Stimulated activated naive B cell treated with anti-CD40 and anti-IgM and Interleukin-4, amounts not matched to agents 10 μg/mL and 1 μg/mL and 100 μg/mL, for 72 hours (primary cell): ENCODE data around the gene PPP2R1B.
"Not testable (repeated sequence)": the region's sequence is repeated elsewhere in the genome, so short reads cannot be mapped to it uniquely, and the experiment has no call there.

Source experiments
- ATAC-seq, 2 donors: fragments of 150-1000 bp; cut with Tn5 transposase; replicated peaks; 2 replicates each; pipeline ENCODE4 v1.10.0; 2021; ENCODE audit warnings: moderate library complexity in 1 of 2
- DNase-seq: peaks from one replicate; pipeline ENCODE4 v3.0.0; 2021
- H3K27ac Mint-ChIP-seq: one replicate; pipeline ENCODE4 v1.8.0; 2022; ENCODE audit warnings: mild to moderate bottlenecking, mixed read lengths
- H3K27me3 Mint-ChIP-seq, 2 donors: one replicate each; pipeline ENCODE4 v1.8.0; 2022; ENCODE audit warnings: mixed read lengths in 2 of 2
- H3K36me3 Mint-ChIP-seq, 2 donors: one replicate each; pipeline ENCODE4 v1.8.0; 2022; ENCODE audit warnings: mixed read lengths in 2 of 2, mild to moderate bottlenecking in 1 of 2
- H3K4me1 Mint-ChIP-seq, 2 donors: one replicate each; pipeline ENCODE4 v1.8.0; 2022; ENCODE audit warnings: mixed read lengths in 2 of 2, mild to moderate bottlenecking in 1 of 2
- H3K4me3 Mint-ChIP-seq, 2 donors: one replicate each; pipeline ENCODE4 v1.8.0; 2022; ENCODE audit warnings: mild to moderate bottlenecking in 2 of 2, mixed read lengths in 2 of 2, moderate library complexity in 1 of 2
- H3K9me3 Mint-ChIP-seq, 2 donors: one replicate each; pipeline ENCODE4 v1.8.0; 2022; ENCODE audit warnings: mixed read lengths in 2 of 2, mild to moderate bottlenecking in 1 of 2

PPP2R1B gene

GRCh38 chr11:111793863-111794262 lies 27.7 kb upstream of the PPP2R1B start:
- Mint-ChIP-seq H3K9me3 (peaks cover 7 to 10% of the 10 kb centered on the region in 2 donors), H3K4me1 (peaks cover 2 to 12% of the 10 kb centered on the region in 2 donors), H3K27ac (no peak overlapping the region), H3K36me3 (peaks cover 40 to 48% of the 10 kb centered on the region in 2 donors), H3K27me3 (no peaks in the 10 kb centered on the region), H3K4me3 (no peak overlapping the region)
- ATAC-seq (no peak), DNase-seq (no peak)

- no peak overlapping the region for H3K4me3 Mint-ChIP-seq
- H3K4me1 Mint-ChIP-seq: peaks cover 2 to 12% of the 10 kb centered on the region in 2 donors
- H3K9me3 Mint-ChIP-seq: peaks cover 6 to 10% of the 10 kb centered on the region in 2 donors
- peaks cover 33 to 46% of the 10 kb centered on the region in 2 donors for H3K36me3 Mint-ChIP-seq
- no peak for DNase-seq
- H3K27ac Mint-ChIP-seq: no peak overlapping the region
- H3K27me3 Mint-ChIP-seq: no peaks in the 10 kb centered on the region
- no peak for ATAC-seq
Measured at GRCh38 chr11:111792955-111793500, 26.8 kb upstream of the PPP2R1B start.

DNA sequence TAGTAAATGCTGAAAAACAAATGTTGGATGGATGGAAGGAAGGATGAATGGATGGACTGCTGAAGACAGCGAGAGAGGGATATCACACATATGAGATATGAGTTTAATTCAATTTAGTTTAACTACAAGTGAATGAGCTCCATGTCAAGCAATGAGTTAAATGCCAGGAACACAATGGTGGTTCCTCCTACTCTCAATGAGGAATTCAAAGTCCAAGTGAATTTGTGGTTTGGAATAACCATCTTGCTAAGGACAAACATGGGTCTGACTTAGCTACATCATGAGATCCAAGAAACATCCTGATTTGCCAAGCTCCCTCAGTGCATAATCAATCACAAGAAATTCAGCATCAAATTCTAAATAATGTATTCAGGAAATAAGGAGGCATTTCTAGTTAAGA lies 26.1 kb upstream of the PPP2R1B start:
- Mint-ChIP-seq H3K27me3 (no peaks in the 10 kb centered on the region), H3K36me3 (peaks cover 29 to 39% of the 10 kb centered on the region in 2 donors), H3K27ac (no peak overlapping the region), H3K4me3 (no peak overlapping the region), H3K9me3 (peaks cover 3 to 4% of the 10 kb centered on the region in 2 donors), H3K4me1 (peaks cover 2 to 11% of the 10 kb centered on the region in 2 donors)
- no peak for ATAC-seq
- no peak for DNase-seq

- ATAC-seq (no peak), DNase-seq (no peak)
- peaks cover 13 to 36% of the 10 kb centered on the region in 2 donors for H3K36me3 Mint-ChIP-seq
- H3K9me3 Mint-ChIP-seq: no peaks in the 10 kb centered on the region
- H3K27me3 Mint-ChIP-seq: no peaks in the 10 kb centered on the region
- no peak overlapping the region for H3K27ac Mint-ChIP-seq
- no peak overlapping the region for H3K4me3 Mint-ChIP-seq
- H3K4me1 Mint-ChIP-seq: no peaks in the 10 kb centered on the region
Measured at GRCh38 chr11:111788464-111788863, 22.3 kb upstream of the PPP2R1B start.

DNA sequence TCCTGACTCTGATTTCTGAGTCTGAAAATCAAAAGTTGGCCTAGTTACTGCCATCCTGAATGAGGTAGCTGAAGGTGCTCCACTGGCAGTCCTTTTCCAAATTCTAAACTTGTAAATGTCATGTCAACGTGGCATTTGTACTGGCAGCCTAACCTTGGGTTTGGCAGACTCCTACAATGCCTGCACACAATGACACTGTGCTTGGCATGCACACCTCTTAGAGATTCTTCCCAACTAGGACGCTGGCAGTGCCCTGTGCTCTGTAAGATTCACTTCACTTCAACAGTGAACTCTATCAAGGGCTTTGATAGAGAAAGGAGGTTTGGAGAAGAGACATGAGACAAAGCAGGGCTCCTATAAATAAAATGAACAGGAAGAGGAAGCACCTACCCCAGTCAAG lies 21.9 kb upstream of the PPP2R1B start:
- no peak for DNase-seq
- no peak for ATAC-seq
- Mint-ChIP-seq H3K4me3 (no peak overlapping the region), H3K27ac (no peak overlapping the region), H3K4me1 (no peaks in the 10 kb centered on the region), H3K36me3 (peaks cover 13 to 36% of the 10 kb centered on the region in 2 donors), H3K27me3 (no peaks in the 10 kb centered on the region), H3K9me3 (no peaks in the 10 kb centered on the region)

- H3K36me3 Mint-ChIP-seq: peaks cover 8 to 28% of the 10 kb centered on the region in 2 donors
- no peaks in the 10 kb centered on the region for H3K4me1 Mint-ChIP-seq
- H3K27me3 Mint-ChIP-seq: no peaks in the 10 kb centered on the region
- no peak overlapping the region for H3K27ac Mint-ChIP-seq
- DNase-seq (no peak), ATAC-seq (no peak)
- no peak overlapping the region for H3K4me3 Mint-ChIP-seq
- H3K9me3 Mint-ChIP-seq: no peaks in the 10 kb centered on the region
Measured at GRCh38 chr11:111785886-111786412, 19.8 kb upstream of the PPP2R1B start.

GRCh38 chr11:111785076-111785475 lies 18.9 kb upstream of the PPP2R1B start:
- no peak for ATAC-seq
- H3K27me3 Mint-ChIP-seq: no peaks in the 10 kb centered on the region
- H3K9me3 Mint-ChIP-seq: no peaks in the 10 kb centered on the region

DNA sequence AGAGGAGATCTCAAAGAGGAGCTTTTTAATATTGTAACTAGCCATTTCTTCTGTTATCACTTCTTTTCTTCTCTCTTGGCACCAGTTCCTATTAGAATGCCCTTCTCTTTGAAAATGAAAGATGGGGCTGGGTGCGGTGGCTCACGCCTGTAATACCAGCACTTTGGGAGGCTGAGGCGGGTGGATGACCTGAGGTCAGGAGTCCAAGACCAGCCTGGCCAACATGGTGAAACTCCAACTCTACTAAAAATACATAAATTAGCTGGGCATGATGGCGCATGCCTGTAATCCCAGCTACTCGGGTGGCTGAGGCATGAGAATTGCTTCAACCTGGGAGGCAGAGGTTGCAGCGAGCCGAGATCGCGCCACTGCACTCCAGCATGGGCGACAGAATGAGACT lies 18.1 kb upstream of the PPP2R1B start:
- not testable (repeated sequence) for H3K9me3 Mint-ChIP-seq

More at GRCh38 chr11:111785076-111785475, 18.9 kb upstream of the PPP2R1B start:
- no peak for DNase-seq
- no peak overlapping the region for H3K27ac Mint-ChIP-seq
- no peak overlapping the region for H3K4me3 Mint-ChIP-seq
- no peaks in the 10 kb centered on the region for H3K4me1 Mint-ChIP-seq
- peaks cover 5 to 25% of the 10 kb centered on the region in 2 donors for H3K36me3 Mint-ChIP-seq

DNA sequence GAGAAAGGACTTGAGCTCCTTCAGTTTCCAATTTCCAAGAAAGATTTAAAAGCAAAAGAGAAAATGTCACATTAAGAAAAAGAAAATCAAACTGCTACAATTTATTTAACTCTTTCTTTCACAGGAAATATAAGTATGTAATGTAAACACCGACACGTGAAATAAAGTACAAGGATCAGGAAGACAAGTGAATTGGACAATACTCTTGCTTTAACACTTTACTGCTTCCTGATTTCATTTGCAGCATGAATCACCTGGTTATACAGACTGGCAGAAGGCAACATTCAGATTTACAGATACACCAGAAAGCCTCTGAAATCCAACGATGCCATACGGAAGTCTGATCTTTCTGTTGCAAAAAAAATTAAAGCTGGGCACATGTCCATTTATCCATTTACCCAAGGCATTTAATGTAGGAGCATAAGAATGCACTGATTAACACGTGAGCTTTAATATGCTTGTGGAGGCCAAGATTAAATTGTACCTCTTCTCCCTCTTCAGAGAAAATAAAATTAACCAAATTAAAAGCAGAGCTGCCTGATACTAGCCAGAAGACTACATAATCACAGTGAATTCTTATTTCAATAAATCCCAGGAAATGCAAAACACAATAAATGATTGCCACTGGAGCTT lies 16.0 kb upstream of the PPP2R1B start:
- Mint-ChIP-seq H3K27ac (no peak overlapping the region), H3K27me3 (no peaks in the 10 kb centered on the region), H3K4me3 (no peak overlapping the region), H3K36me3 (peaks cover 5 to 18% of the 10 kb centered on the region in 2 donors), H3K9me3 (no peaks in the 10 kb centered on the region), H3K4me1 (peaks cover 3 to 4% of the 10 kb centered on the region in 2 donors)
- ATAC-seq: no peak
- DNase-seq: no peak

More for the DNA sequence above, 18.1 kb upstream of the PPP2R1B start:
- not testable (repeated sequence) for H3K27ac Mint-ChIP-seq, DNase-seq, H3K27me3 Mint-ChIP-seq, H3K4me1 Mint-ChIP-seq, H3K4me3 Mint-ChIP-seq, ATAC-seq
- peaks cover 5 to 25% of the 10 kb centered on the region in 2 donors for H3K36me3 Mint-ChIP-seq

GRCh38 chr11:111779118-111779517 lies 12.9 kb upstream of the PPP2R1B start:
- H3K9me3 Mint-ChIP-seq: no peaks in the 10 kb centered on the region
- no peaks in the 10 kb centered on the region for H3K27me3 Mint-ChIP-seq
- no peak overlapping the region for H3K4me3 Mint-ChIP-seq
- peaks cover 14 to 29% of the 10 kb centered on the region in 2 donors for H3K4me1 Mint-ChIP-seq
- ATAC-seq: no peak
- H3K27ac Mint-ChIP-seq: no peak overlapping the region
- peaks cover under 1 to 2% of the 10 kb centered on the region in 2 donors for H3K36me3 Mint-ChIP-seq
- no peak for DNase-seq

GRCh38 chr11:111778047-111778558 lies 11.9 kb upstream of the PPP2R1B start:
- Mint-ChIP-seq H3K36me3 (no peaks in the 10 kb centered on the region), H3K9me3 (no peaks in the 10 kb centered on the region), H3K27me3 (no peaks in the 10 kb centered on the region), H3K4me3 (no peak overlapping the region), H3K4me1 (peaks cover 14 to 29% of the 10 kb centered on the region in 2 donors), H3K27ac (no peak overlapping the region)
- no peak for DNase-seq
- ATAC-seq: no peak

DNA sequence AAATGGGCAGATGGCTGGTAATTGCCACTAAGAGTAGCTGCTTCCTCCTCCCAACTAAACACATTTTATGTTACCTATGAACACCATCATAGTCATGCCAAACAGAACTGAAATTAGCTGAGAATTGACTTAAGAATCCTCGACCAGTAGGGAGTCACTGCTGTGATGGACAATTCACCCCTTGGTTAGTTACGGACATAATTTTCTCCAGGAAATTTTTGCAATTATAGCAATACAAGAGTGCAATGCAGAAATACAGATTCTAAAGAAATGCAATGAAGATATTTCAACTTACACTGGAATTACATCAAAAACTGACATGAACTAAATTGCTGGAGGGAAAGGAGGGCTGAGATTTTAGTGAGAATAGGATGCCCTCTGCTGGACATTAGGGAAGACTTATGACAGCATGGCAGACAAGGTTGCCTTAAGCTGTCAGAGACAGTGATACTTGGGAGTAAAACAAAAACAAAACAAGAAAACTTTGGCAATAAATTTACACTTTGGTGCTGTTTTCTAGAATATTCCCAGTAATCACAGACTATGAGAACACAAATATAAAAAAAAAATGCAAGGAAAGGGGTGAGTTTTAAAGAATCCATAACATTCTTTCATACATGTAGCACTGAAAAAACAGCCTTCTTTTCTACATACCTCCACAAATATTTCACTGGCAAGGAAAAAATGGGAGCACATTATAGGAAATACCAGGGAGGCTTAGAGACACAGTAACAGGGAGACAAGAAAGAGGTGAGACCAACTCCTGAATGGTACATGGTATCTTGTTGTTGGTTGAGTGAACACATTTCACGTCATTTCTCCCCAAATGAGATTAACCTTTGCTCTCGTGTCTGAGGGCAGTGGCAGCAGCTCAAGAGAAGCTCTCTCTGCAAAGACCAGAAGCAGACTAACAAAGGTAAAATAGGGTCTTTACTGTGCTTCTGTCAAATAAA lies 11.2 kb upstream of the PPP2R1B start:
- ATAC-seq (peak; percentile 83 to 85), DNase-seq (no peak)
- Mint-ChIP-seq H3K4me3 (no peak overlapping the region), H3K9me3 (no peaks in the 10 kb centered on the region), H3K36me3 (no peaks in the 10 kb centered on the region), H3K27ac (peak overlapping the region; percentile 75), H3K4me1 (peaks cover 14 to 29% of the 10 kb centered on the region in 2 donors), H3K27me3 (no peaks in the 10 kb centered on the region)

GRCh38 chr11:111776398-111777093 lies 10.4 kb upstream of the PPP2R1B start:
- Mint-ChIP-seq H3K4me1 (peaks cover 14 to 29% of the 10 kb centered on the region in 2 donors), H3K36me3 (no peaks in the 10 kb centered on the region), H3K9me3 (no peaks in the 10 kb centered on the region), H3K27ac (peak overlapping the region; percentile 76), H3K4me3 (peak overlapping the region; percentile 25 to 53), H3K27me3 (no peaks in the 10 kb centered on the region)
- peak; percentile 97 to 98 for ATAC-seq
- DNase-seq: peak; percentile 6
